Breast epithelium (tissue), 4 donors: ENCODE data around the gene CASK. TPM values are rescaled to one million over a fixed set of nuclear protein-coding genes. Genes with fewer than 3 reads are reported as not detected.

ENCODE experiments used
- DNase-seq, 2 donors: peaks; one replicate each; pipeline ENCODE4 v3.0.0-alpha.2; 2019; ENCODE audit warnings: low spot score in 2 of 2
- H3K27ac ChIP-seq, 2 donors: fragments of 200-600 bp; sonication (generic) in 1 of 2; one replicate each; pipeline ENCODE4 v1.5.1; 2016 to 2019; ENCODE audit warnings: mild to moderate bottlenecking in 1 of 2
- H3K27me3 ChIP-seq, 2 donors: fragments of 200-600 bp; sonication (generic) in 1 of 2; one replicate each; pipeline versions ENCODE4 v1.5.1 to v1.6.0; 2017 to 2019; ENCODE audit warnings: control low read depth in 1 of 2, mild to moderate bottlenecking in 1 of 2
- H3K36me3 ChIP-seq: fragments of 200-600 bp; one replicate; pipeline ENCODE4 v1.5.1; 2019
- H3K4me1 ChIP-seq, 2 donors: fragments of 200-600 bp; sonication (generic); one replicate each; pipeline ENCODE4 v1.5.1; 2016 to 2019; ENCODE audit warnings: control low read depth in 1 of 2
- H3K4me3 ChIP-seq, 3 donors: fragments of 200-600 bp; sonication (generic); 1 replicate in 2 of 3; 2 replicates in 1 of 3; pipeline ENCODE4 v1.5.1; 2016 to 2019; ENCODE audit warnings: mild to moderate bottlenecking in 3 of 3, moderate library complexity in 2 of 3
- H3K9me3 ChIP-seq, 2 donors: fragments of 200-600 bp; sonication (generic) in 1 of 2; one replicate each; pipeline ENCODE4 v1.5.1; 2016 to 2019; ENCODE audit warnings: control low read depth in 1 of 2
- CTCF ChIP-seq, 3 donors: fragments of 450-650 bp; IDR thresholded peaks; one replicate each; pipeline ENCODE4 v1.5.1; 2016 to 2017; ENCODE audit warnings: antibody characterized with exemption in 3 of 3, mild to moderate bottlenecking in 3 of 3, moderate library complexity in 3 of 3
- POLR2A ChIP-seq: fragments of 450-650 bp; IDR thresholded peaks from one replicate; pipeline ENCODE4 v1.6.1; 2016; ENCODE audit warnings: antibody characterized with exemption, mild to moderate bottlenecking, moderate library complexity
- POLR2AphosphoS5 ChIP-seq, 3 donors: sonication (generic); formaldehyde crosslinking; IDR thresholded peaks; one replicate each; pipeline ENCODE4 v1.6.1; 2017; ENCODE audit warnings: antibody characterized with exemption in 3 of 3
- intact Hi-C: fragments of 100-400 bp; cut with DNase I; formaldehyde crosslinking; loops from one replicate; pipeline ENCODE4 v1.15.1; 2023; ENCODE audit warnings: low total_unique reads
- total RNA-seq, 3 donors: library from RNA; depleted of rRNA; stranded (reverse); fragments of >200 nt; gene quantifications; one replicate each; pipeline ENCODE4 v1.1.0, GENCODE V29; 2016

CASK gene
- total RNA-seq, 3 donors from 2014 or later: 34.4 to 103 (median 52.4) TPM

- Histone ChIP-seq H3K27me3 (peaks cover 0 to 10% of the 10 kb centered on the region in 2 donors), H3K36me3 (no peaks in the 10 kb centered on the region), H3K4me1 (no peaks in the 10 kb centered on the region), H3K27ac (no peak overlapping the region), H3K4me3 (no peak overlapping the region), H3K9me3 (peaks cover 4 to 18% of the 10 kb centered on the region in 2 donors)
- intact Hi-C loops: no loop called here
- no peak for DNase-seq
- TF ChIP-seq POLR2AphosphoS5 (IDR thresholded peaks at IDR 0.05): no peak
- TF ChIP-seq POLR2A: no peak
- TF ChIP-seq CTCF (IDR thresholded peaks at IDR 0.05): no peak
Measured at GRCh38 chrX:41481264-41482109, 441.9 kb downstream of the CASK start.

DNA sequence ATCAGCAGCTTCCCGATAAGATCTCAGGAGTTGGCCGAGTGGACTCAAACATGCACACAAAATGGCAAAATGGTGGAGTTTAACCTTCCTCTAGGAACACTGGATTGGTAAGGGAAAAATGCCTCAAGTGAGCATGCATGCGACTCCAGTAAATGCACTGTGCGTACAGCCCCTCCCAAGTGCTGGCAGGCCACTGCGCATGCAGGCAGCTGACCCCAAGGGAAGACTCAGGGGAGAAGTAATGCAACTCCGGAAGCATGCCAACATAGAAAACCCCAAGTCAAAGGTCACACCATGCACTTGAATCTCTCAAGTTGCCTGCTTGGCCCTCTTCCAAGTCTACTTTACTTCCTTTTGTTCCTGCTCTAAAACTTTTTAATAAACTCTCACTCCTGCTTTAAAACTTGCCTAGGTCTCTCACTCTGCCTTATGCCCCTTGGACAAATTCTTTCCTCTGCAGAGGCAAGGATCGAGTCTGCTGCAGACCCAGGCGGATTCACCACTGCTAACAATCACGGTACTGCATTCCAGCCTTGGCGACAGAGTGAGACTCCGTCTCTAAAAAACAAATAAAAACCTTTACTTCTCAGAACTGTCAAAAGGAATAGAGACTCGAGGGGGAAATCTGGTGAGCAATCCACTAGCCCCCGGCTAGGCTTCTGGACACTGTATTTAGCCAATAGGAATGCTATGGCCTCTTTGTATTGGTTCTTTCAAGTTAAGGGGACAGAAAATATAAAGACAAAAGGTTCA, 442.7 kb downstream of the CASK start:
- intact Hi-C loops: no loop called here
- TF ChIP-seq CTCF (IDR thresholded peaks at IDR 0.05) (no peak), POLR2AphosphoS5 (IDR thresholded peaks at IDR 0.05) (no peak), POLR2A (no peak)
- H3K4me1 ChIP-seq: no peaks in the 10 kb centered on the region

DNA sequence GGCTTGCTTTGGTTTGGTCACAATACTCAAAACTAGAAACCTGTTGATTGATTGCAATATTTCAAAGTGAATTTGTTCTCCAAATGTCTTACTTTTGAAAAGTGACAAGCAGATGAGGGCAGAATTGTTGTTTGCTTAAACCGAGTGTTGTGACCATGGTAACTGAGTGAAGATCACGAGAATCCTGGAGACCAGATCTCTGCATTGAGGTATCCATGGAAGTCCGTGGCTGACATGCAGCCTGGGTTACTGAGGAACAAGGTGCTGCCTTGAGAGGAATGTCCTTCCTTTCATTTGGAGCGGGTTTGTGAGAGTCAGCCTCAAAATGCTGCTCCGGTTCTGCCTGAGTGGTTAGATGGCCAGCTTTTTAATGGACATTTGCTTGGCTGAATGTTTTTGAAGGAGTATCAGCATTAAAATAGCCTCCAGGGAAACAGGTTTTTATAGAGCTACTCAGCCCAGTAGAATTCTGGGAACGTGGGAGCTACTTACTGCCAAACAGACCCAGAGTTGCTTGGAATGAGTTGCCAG, 444.9 kb downstream of the CASK start:
- H3K4me3 ChIP-seq: no peak overlapping the region

More for the DNA sequence above, 442.7 kb downstream of the CASK start:
- H3K27me3 ChIP-seq: peaks cover 0 to 14% of the 10 kb centered on the region in 2 donors
- no peak for DNase-seq
- H3K4me3 ChIP-seq: no peak overlapping the region
- H3K36me3 ChIP-seq: no peaks in the 10 kb centered on the region
- H3K27ac ChIP-seq: no peak overlapping the region
- peaks cover 4 to 18% of the 10 kb centered on the region in 2 donors for H3K9me3 ChIP-seq

GRCh38 chrX:41475591-41476241, 447.6 kb downstream of the CASK start:
- DNase-seq: no peak
- Histone ChIP-seq H3K9me3 (peaks cover 4 to 10% of the 10 kb centered on the region in 2 donors), H3K36me3 (no peaks in the 10 kb centered on the region), H3K4me1 (no peaks in the 10 kb centered on the region), H3K27me3 (peaks cover 0 to 19% of the 10 kb centered on the region in 2 donors), H3K27ac (no peak overlapping the region), H3K4me3 (no peak overlapping the region)
- TF ChIP-seq CTCF (IDR thresholded peaks at IDR 0.05) (no peak), POLR2A (no peak), POLR2AphosphoS5 (IDR thresholded peaks at IDR 0.05) (no peak)
- intact Hi-C loops: no loop called here

More for the DNA sequence above, 444.9 kb downstream of the CASK start:
- Histone ChIP-seq H3K9me3 (peaks cover 4 to 18% of the 10 kb centered on the region in 2 donors), H3K4me1 (no peaks in the 10 kb centered on the region), H3K36me3 (no peaks in the 10 kb centered on the region), H3K27me3 (peaks cover 0 to 26% of the 10 kb centered on the region in 2 donors), H3K27ac (no peak overlapping the region)
- DNase-seq: no peak
- no peak for TF ChIP-seq POLR2A
- intact Hi-C loops: no loop called here

GRCh38 chrX:41475191-41475590, 448.2 kb downstream of the CASK start:
- Histone ChIP-seq H3K36me3 (no peaks in the 10 kb centered on the region), H3K9me3 (peaks cover 0 to 5% of the 10 kb centered on the region in 2 donors), H3K27ac (no peak overlapping the region), H3K4me1 (no peaks in the 10 kb centered on the region), H3K27me3 (peaks cover 0 to 19% of the 10 kb centered on the region in 2 donors), H3K4me3 (no peak overlapping the region)
- TF ChIP-seq POLR2A (no peak), CTCF (IDR thresholded peaks at IDR 0.05) (no peak), POLR2AphosphoS5 (IDR thresholded peaks at IDR 0.05) (no peak)
- DNase-seq: no peak
- intact Hi-C loops: no loop called here
